Measurements from ENCODE around the gene SHROOM4.

DNA sequence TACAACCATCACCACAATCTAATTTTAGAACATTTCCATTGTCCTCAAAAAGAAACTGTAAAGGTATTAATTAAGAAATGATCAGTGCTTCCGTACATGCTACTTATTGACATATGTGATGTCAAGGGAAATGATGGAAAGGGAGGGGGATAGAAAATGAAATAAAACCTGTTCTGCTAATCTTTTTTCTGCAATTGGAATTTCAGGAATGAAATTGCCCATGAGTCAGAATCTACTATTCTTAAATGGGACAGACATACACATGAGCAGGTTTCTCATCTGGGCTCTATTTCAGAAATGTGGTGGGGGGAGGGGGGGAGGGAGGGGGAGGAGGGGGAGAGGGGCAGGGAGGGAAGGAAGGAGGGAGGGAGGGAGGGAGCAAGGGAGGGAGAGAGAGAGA is 91.0 kb downstream of the SHROOM4 start:
- TF ChIP-seq, protein P1, sequence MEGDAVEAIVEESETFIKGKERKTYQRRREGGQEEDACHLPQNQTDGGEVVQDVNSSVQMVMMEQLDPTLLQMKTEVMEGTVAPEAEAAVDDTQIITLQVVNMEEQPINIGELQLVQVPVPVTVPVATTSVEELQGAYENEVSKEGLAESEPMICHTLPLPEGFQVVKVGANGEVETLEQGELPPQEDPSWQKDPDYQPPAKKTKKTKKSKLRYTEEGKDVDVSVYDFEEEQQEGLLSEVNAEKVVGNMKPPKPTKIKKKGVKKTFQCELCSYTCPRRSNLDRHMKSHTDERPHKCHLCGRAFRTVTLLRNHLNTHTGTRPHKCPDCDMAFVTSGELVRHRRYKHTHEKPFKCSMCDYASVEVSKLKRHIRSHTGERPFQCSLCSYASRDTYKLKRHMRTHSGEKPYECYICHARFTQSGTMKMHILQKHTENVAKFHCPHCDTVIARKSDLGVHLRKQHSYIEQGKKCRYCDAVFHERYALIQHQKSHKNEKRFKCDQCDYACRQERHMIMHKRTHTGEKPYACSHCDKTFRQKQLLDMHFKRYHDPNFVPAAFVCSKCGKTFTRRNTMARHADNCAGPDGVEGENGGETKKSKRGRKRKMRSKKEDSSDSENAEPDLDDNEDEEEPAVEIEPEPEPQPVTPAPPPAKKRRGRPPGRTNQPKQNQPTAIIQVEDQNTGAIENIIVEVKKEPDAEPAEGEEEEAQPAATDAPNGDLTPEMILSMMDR (IDR thresholded peaks at IDR 0.05) = no peak
- no peak for TF ChIP-seq EP300 (IDR thresholded peaks at IDR 0.05)
